Naive thymus-derived CD4-positive, alpha-beta T cell (primary cell): Measurements from ENCODE around the gene PCBP3. TPM values are rescaled to one million over a fixed set of nuclear protein-coding genes. Genes with fewer than 3 reads are reported as not detected.

Experiments used
- ATAC-seq: fragments of 150-1000 bp; cut with Tn5 transposase; 2 replicates; pipeline ENCODE4 v1.10.0; 2021; ENCODE audit warnings: mild to moderate bottlenecking, moderate library complexity
- CTCF ChIA-PET: fragments of 350-600 bp; sonication (Branson Sonifier 250); formaldehyde crosslinking; loops from one replicate; lab custom pipeline; 2021; ENCODE audit warnings: antibody characterized with exemption; lab: Charles Lee
- POLR2A ChIA-PET: fragments of 350-600 bp; sonication (Branson Sonifier 250); formaldehyde crosslinking; loops from one replicate; lab custom pipeline; 2021; ENCODE audit warnings: antibody characterized with exemption, inconsistent platforms; lab: Charles Lee
- DNase-seq, 9 donors: peaks; one replicate each; pipeline versions ENCODE4 v3.0.0 to v3.0.0-alpha.2; 2020 to 2022; ENCODE audit warnings: mixed read lengths in 1 of 9
- H3K27ac ChIP-seq: one replicate; pipeline ENCODE4 v1.7.0; 2013; ENCODE audit warnings: mild to moderate bottlenecking, low read depth, low read length, moderate library complexity
- H3K27me3 ChIP-seq, 2 donors: one replicate each; pipeline ENCODE4 v1.7.0; 2013; ENCODE audit warnings: low read length in 2 of 2, mild to moderate bottlenecking in 2 of 2, moderate library complexity in 2 of 2; ENCODE audit not compliant: control insufficient read depth in 2 of 2, insufficient read depth in 2 of 2
- H3K36me3 ChIP-seq, 3 experiments: 1 replicate in 2 of 3; 2 replicates in 1 of 3; pipeline ENCODE4 v1.7.0; 2013; ENCODE audit warnings: low read length in 3 of 3, mild to moderate bottlenecking in 3 of 3, moderate library complexity in 1 of 3; ENCODE audit not compliant: insufficient read depth in 3 of 3, control insufficient read depth in 2 of 3
- H3K4me1 ChIP-seq, 2 donors: one replicate each; pipeline ENCODE4 v1.7.0; 2013; ENCODE audit warnings: low read length in 2 of 2, mild to moderate bottlenecking in 2 of 2, moderate library complexity in 1 of 2; ENCODE audit not compliant: control insufficient read depth in 2 of 2, insufficient read depth in 2 of 2
- H3K4me3 ChIP-seq: 2 replicates; pipeline ENCODE4 v1.7.0; 2013; ENCODE audit warnings: mild to moderate bottlenecking, low read length
- H3K9me3 ChIP-seq, 3 experiments: 1 replicate in 2 of 3; 2 replicates in 1 of 3; pipeline ENCODE4 v1.7.0; 2013; ENCODE audit warnings: low read length in 3 of 3; ENCODE audit not compliant: control insufficient read depth in 2 of 3
- H3K27ac Mint-ChIP-seq, 9 donors: one replicate each; pipeline ENCODE4 v1.8.0; 2020 to 2022; ENCODE audit warnings: mixed read lengths in 9 of 9, mild to moderate bottlenecking in 8 of 9, moderate library complexity in 5 of 9, inconsistent platforms in 2 of 9
- H3K27me3 Mint-ChIP-seq, 5 donors: one replicate each; pipeline ENCODE4 v1.8.0; 2021 to 2022; ENCODE audit warnings: mixed read lengths in 5 of 5, mild to moderate bottlenecking in 1 of 5
- H3K36me3 Mint-ChIP-seq, 5 donors: one replicate each; pipeline ENCODE4 v1.8.0; 2020 to 2022; ENCODE audit warnings: mixed read lengths in 5 of 5, mild to moderate bottlenecking in 3 of 5, inconsistent platforms in 1 of 5
- H3K4me1 Mint-ChIP-seq, 7 donors: one replicate each; pipeline ENCODE4 v1.8.0; 2020 to 2022; ENCODE audit warnings: mixed read lengths in 7 of 7, mild to moderate bottlenecking in 3 of 7, inconsistent platforms in 1 of 7
- H3K4me3 Mint-ChIP-seq, 10 donors: one replicate each; pipeline ENCODE4 v1.8.0; 2020 to 2022; ENCODE audit warnings: mild to moderate bottlenecking in 10 of 10, mixed read lengths in 10 of 10, moderate library complexity in 6 of 10, inconsistent platforms in 2 of 10
- H3K9me3 Mint-ChIP-seq, 11 donors: one replicate each; pipeline ENCODE4 v1.8.0; 2020 to 2022; ENCODE audit warnings: mixed read lengths in 11 of 11, mild to moderate bottlenecking in 4 of 11, inconsistent platforms in 1 of 11, moderate library complexity in 1 of 11
- intact Hi-C, 2 donors: fragments of 100-400 bp; cut with micrococcal nuclease; formaldehyde crosslinking; loops; one replicate each; pipeline ENCODE4 v1.15.1; 2023
- polyA plus RNA-seq, 2 donors: library from polyadenylated mRNA; unstranded; fragments of 300-500 nt; fragmentation: Illumina TruSeq; gene quantifications; one replicate each; pipeline ENCODE4 v1.2.3, GENCODE V29; 2021
- total RNA-seq, 6 experiments: library from RNA in 5 of 6; stranded (reverse) in 5 of 6; gene quantifications; 1 replicate in 5 of 6; 2 replicates in 1 of 6; pipeline ENCODE4 v1.2.3 and lab custom pipeline; 2021 to 2026

PCBP3 gene
- total and polyA plus RNA-seq, 7 experiments from 2014 or later, result 1.2 to 5.2 (median 1.6) TPM

GRCh38 chr21:45779226-45779625, 135.7 kb downstream of the PCBP3 start:
- Histone ChIP-seq H3K9me3 (peaks cover 0 to 10% (median 5%) of the 10 kb centered on the region in 3 experiments), H3K36me3 (no peaks in the 10 kb centered on the region), H3K27ac (no peak overlapping the region), H3K4me1 (no peaks in the 10 kb centered on the region), H3K4me3 (no peak overlapping the region), H3K27me3 (no peaks in the 10 kb centered on the region)
- ATAC-seq (no peak), DNase-seq (no peak)
- Mint-ChIP-seq H3K36me3 (peaks cover 12 to 28% (median 23%) of the 10 kb centered on the region in 5 donors), H3K9me3 (peaks cover 8 to 28% (median 16%) of the 10 kb centered on the region in 11 donors), H3K4me3 (no peak overlapping the region), H3K27ac (no peak overlapping the region), H3K27me3 (no peaks in the 10 kb centered on the region), H3K4me1 (no peaks in the 10 kb centered on the region)
- POLR2A ChIA-PET, result interaction anchor here (0.6 kb wide), 1 partner anchor 332 kb away, joined by 3 read pairs; no protein-coding TSS in a partner anchor
- CTCF ChIA-PET, result no interaction called here
- intact Hi-C loops, result no loop called here

GRCh38 chr21:45780647-45781046, 137.1 kb downstream of the PCBP3 start:
- H3K9me3 Mint-ChIP-seq, result peaks cover 8 to 28% (median 14%) of the 10 kb centered on the region in 11 donors
- intact Hi-C loops, result no loop called here

GRCh38 chr21:45781741-45782140, 138.2 kb downstream of the PCBP3 start:
- H3K27ac ChIP-seq, result no peak overlapping the region
- H3K9me3 ChIP-seq, result peaks cover 0 to 10% (median 3%) of the 10 kb centered on the region in 3 experiments
- CTCF ChIA-PET, result no interaction called here
- POLR2A ChIA-PET, result interaction anchor here (0.7 kb wide), 1 partner anchor 526 kb away, joined by 3 read pairs; no protein-coding TSS in a partner anchor
- no peaks in the 10 kb centered on the region for H3K36me3 ChIP-seq
- H3K9me3 Mint-ChIP-seq, result peaks cover 6 to 17% (median 12%) of the 10 kb centered on the region in 11 donors
- DNase-seq (no peak), ATAC-seq (no peak)
- no peaks in the 10 kb centered on the region for H3K4me1 ChIP-seq
- no peak overlapping the region for H3K27ac Mint-ChIP-seq
- intact Hi-C loops, result no loop called here
- no peaks in the 10 kb centered on the region for H3K27me3 ChIP-seq
- H3K4me1 Mint-ChIP-seq, result no peaks in the 10 kb centered on the region
- no peak overlapping the region for H3K4me3 Mint-ChIP-seq
- H3K36me3 Mint-ChIP-seq, result peaks cover 6 to 15% (median 13%) of the 10 kb centered on the region in 5 donors
- no peak overlapping the region for H3K4me3 ChIP-seq
- H3K27me3 Mint-ChIP-seq, result no peaks in the 10 kb centered on the region

More at GRCh38 chr21:45780647-45781046, 137.1 kb downstream of the PCBP3 start:
- Histone ChIP-seq H3K36me3 (no peaks in the 10 kb centered on the region), H3K27ac (no peak overlapping the region), H3K27me3 (no peaks in the 10 kb centered on the region), H3K4me1 (no peaks in the 10 kb centered on the region), H3K9me3 (peaks cover 0 to 10% (median 5%) of the 10 kb centered on the region in 3 experiments), H3K4me3 (no peak overlapping the region)
- ATAC-seq (no peak), DNase-seq (no peak)
- no peak overlapping the region for H3K4me3 Mint-ChIP-seq
- POLR2A ChIA-PET, result no interaction called here
- H3K27ac Mint-ChIP-seq, result no peak overlapping the region
- H3K4me1 Mint-ChIP-seq, result no peaks in the 10 kb centered on the region
- H3K36me3 Mint-ChIP-seq, result peaks cover 8 to 24% (median 20%) of the 10 kb centered on the region in 5 donors
- no peaks in the 10 kb centered on the region for H3K27me3 Mint-ChIP-seq
- CTCF ChIA-PET, result no interaction called here

GRCh38 chr21:45786660-45787059, 143.1 kb downstream of the PCBP3 start:
- Histone ChIP-seq H3K36me3 (no peaks in the 10 kb centered on the region), H3K27me3 (no peaks in the 10 kb centered on the region), H3K4me1 (no peaks in the 10 kb centered on the region), H3K27ac (no peak overlapping the region), H3K4me3 (no peak overlapping the region), H3K9me3 (no peaks in the 10 kb centered on the region)
- peaks cover 0 to 4% (median 0%) of the 10 kb centered on the region in 5 donors for H3K36me3 Mint-ChIP-seq
- DNase-seq, result no peak
- no peaks in the 10 kb centered on the region for H3K27me3 Mint-ChIP-seq
- ChIA-PET POLR2A (no interaction called here), CTCF (no interaction called here)
- ATAC-seq, result no peak
- no peak overlapping the region for H3K27ac Mint-ChIP-seq
- intact Hi-C loops, result no loop called here
- no peaks in the 10 kb centered on the region for H3K9me3 Mint-ChIP-seq
- H3K4me3 Mint-ChIP-seq, result no peak overlapping the region
- peaks cover 0 to 11% (median 0%) of the 10 kb centered on the region in 7 donors for H3K4me1 Mint-ChIP-seq

- H3K4me3 Mint-ChIP-seq, result no peak overlapping the region
- no peak overlapping the region for H3K27ac Mint-ChIP-seq
- no peaks in the 10 kb centered on the region for H3K27me3 ChIP-seq
- ATAC-seq (no peak), DNase-seq (no peak)
- ChIA-PET POLR2A (no interaction called here), CTCF (no interaction called here)
- H3K9me3 ChIP-seq, result no peaks in the 10 kb centered on the region
- H3K27me3 Mint-ChIP-seq, result no peaks in the 10 kb centered on the region
- H3K27ac ChIP-seq, result no peak overlapping the region
- intact Hi-C loops, result no loop called here
- H3K4me1 Mint-ChIP-seq, result peaks cover 0 to 11% (median 0%) of the 10 kb centered on the region in 7 donors
- H3K36me3 ChIP-seq, result no peaks in the 10 kb centered on the region
- no peak overlapping the region for H3K4me3 ChIP-seq
- H3K36me3 Mint-ChIP-seq, result peaks cover 0 to 4% (median 0%) of the 10 kb centered on the region in 5 donors
- H3K9me3 Mint-ChIP-seq, result no peaks in the 10 kb centered on the region
- H3K4me1 ChIP-seq, result no peaks in the 10 kb centered on the region
Measured at GRCh38 chr21:45787371-45787770, 143.8 kb downstream of the PCBP3 start.

GRCh38 chr21:45788198-45788597, 144.7 kb downstream of the PCBP3 start:
- peaks cover 0 to 11% (median 0%) of the 10 kb centered on the region in 7 donors for H3K4me1 Mint-ChIP-seq
- Histone ChIP-seq H3K4me3 (no peak overlapping the region), H3K4me1 (no peaks in the 10 kb centered on the region), H3K9me3 (no peaks in the 10 kb centered on the region), H3K27me3 (no peaks in the 10 kb centered on the region), H3K36me3 (no peaks in the 10 kb centered on the region), H3K27ac (no peak overlapping the region)
- no peaks in the 10 kb centered on the region for H3K9me3 Mint-ChIP-seq
- POLR2A ChIA-PET, result no interaction called here
- H3K4me3 Mint-ChIP-seq, result no peak overlapping the region
- no peak for ATAC-seq
- no peak for DNase-seq
- CTCF ChIA-PET, result no interaction called here
- H3K27ac Mint-ChIP-seq, result no peak overlapping the region
- peaks cover 0 to 4% (median 0%) of the 10 kb centered on the region in 5 donors for H3K36me3 Mint-ChIP-seq
- no peaks in the 10 kb centered on the region for H3K27me3 Mint-ChIP-seq
- intact Hi-C loops, result no loop called here
